ENCODE data around the gene PRKD1.

PRKD1 gene

DNA sequence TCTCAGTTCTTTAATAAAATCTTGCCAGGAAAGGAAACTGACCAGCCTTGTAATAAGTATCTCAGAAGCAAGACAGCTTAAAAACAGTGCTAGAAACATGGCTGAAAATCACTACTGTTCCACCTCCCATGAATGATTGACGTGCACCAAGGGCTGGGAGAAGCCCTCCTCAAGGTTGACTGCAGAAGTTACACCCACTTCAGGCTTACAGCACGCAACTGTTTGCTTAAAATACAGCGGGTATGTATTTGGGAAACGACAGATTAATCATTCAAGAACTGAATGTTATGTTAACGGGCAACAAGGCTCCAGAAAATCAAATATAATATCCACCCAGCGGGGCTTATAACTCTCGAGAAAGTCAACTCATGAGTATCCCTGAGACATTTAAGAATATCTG is 22.1 kb downstream of the PRKD1 start:
- H3K4me1 ChIP-seq (ENCODE audit: control insufficient read depth in 1 of 2, insufficient read depth in 1 of 2, low read depth in 1 of 2, low read length in 1 of 2) = no peaks in the 10 kb centered on the region
- no peaks in the 10 kb centered on the region for H3K36me3 ChIP-seq
- no peak overlapping the region for H3K27ac ChIP-seq
- no peak overlapping the region for H3K4me3 ChIP-seq (ENCODE audit: low read depth in 1 of 2, low read length in 1 of 2)
- no peaks in the 10 kb centered on the region for H3K9me3 ChIP-seq
- TF ChIP-seq, protein P1, sequence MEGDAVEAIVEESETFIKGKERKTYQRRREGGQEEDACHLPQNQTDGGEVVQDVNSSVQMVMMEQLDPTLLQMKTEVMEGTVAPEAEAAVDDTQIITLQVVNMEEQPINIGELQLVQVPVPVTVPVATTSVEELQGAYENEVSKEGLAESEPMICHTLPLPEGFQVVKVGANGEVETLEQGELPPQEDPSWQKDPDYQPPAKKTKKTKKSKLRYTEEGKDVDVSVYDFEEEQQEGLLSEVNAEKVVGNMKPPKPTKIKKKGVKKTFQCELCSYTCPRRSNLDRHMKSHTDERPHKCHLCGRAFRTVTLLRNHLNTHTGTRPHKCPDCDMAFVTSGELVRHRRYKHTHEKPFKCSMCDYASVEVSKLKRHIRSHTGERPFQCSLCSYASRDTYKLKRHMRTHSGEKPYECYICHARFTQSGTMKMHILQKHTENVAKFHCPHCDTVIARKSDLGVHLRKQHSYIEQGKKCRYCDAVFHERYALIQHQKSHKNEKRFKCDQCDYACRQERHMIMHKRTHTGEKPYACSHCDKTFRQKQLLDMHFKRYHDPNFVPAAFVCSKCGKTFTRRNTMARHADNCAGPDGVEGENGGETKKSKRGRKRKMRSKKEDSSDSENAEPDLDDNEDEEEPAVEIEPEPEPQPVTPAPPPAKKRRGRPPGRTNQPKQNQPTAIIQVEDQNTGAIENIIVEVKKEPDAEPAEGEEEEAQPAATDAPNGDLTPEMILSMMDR (IDR thresholded peaks at IDR 0.05) = no peak
- no peaks in the 10 kb centered on the region for H3K27me3 ChIP-seq

DNA sequence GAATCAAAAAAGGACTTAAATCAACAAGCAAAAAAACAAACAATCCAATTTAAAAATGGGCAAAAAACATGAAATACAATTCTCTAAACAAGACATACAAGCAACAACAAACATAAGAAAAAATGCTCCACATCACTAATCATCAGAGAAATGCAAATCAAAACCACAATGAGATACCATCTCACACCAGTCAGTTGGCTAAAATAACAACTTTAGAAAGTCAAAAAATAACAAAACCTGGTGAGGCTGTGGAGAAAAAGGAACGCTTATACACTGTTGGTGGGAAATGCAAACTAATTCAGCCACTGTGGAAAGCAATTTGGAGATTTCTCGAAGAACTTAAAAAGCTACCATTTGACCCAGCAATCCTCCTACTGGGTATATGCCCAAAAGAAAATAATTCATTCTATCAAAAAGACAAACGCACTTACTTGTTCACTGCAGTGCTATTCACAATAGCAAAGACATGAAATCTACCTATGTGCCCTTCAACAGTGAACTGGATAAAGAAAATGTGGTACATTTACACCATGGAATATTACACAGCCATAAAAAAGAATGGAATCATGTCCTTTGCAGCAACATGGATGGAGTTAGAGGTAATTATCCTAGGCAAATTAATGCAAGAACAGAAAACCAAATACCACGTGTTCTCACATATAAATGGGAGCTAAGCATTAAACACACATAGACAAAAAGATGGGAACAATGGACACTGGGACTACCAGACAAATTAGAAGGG is 26.9 kb downstream of the PRKD1 start:
- no peaks in the 10 kb centered on the region for H3K36me3 ChIP-seq
- no peaks in the 10 kb centered on the region for H3K4me1 ChIP-seq (ENCODE audit: control insufficient read depth in 1 of 2, insufficient read depth in 1 of 2, low read depth in 1 of 2, low read length in 1 of 2)
- no peak overlapping the region for H3K27ac ChIP-seq
- no peaks in the 10 kb centered on the region for H3K27me3 ChIP-seq
- H3K9me3 ChIP-seq = no peaks in the 10 kb centered on the region
- TF ChIP-seq, protein P1 (IDR thresholded peaks at IDR 0.05) = no peak
- H3K4me3 ChIP-seq (ENCODE audit: low read depth in 1 of 2, low read length in 1 of 2) = no peak overlapping the region

DNA sequence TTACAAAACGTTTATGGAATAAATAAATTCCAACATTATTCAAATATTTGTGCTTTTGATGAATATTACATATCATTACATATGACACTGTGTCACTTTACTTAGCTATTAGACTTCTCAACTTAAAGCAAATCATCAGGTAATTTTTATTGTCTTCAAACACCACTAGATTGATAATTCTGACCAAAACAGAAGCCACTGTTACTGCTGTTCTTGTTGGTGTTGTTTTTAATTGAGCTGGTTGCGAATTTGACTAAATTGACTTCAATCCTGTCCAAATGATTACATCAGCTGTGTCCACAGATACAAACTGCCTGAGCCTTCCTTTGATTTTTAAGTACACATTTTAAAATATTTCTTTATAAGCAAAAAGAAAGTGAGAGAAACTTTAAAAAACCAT is 29.2 kb downstream of the PRKD1 start:
- TF ChIP-seq, protein P1 (IDR thresholded peaks at IDR 0.05) = no peak

DNA sequence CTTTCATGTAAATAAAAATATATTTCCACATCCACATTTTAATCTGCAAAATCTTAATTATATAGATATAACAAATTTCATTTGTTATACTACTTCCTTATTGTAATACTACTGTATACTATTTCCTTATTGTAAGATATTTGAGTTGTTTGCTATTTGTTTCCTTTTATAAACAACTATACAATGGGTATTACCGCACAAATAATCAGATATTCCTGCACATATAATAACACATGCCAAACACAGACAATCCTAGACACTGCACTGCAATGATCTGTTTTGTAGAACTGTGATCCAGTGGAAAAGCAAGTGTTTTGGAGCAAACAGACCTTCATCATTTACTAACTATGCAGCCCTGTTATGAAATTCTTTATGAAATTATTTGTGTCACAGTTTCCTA is 30.5 kb downstream of the PRKD1 start:
- Histone ChIP-seq H3K9me3 (no peaks in the 10 kb centered on the region), H3K36me3 (no peaks in the 10 kb centered on the region), H3K4me3 (ENCODE audit: low read depth in 1 of 2, low read length in 1 of 2) (no peak overlapping the region), H3K4me1 (ENCODE audit: control insufficient read depth in 1 of 2, insufficient read depth in 1 of 2, low read depth in 1 of 2, low read length in 1 of 2) (no peaks in the 10 kb centered on the region), H3K27ac (no peak overlapping the region), H3K27me3 (no peaks in the 10 kb centered on the region)
- TF ChIP-seq, protein P1 (IDR thresholded peaks at IDR 0.05) = no peak

More for the DNA sequence above, 29.2 kb downstream of the PRKD1 start:
- no peak overlapping the region for H3K4me3 ChIP-seq (ENCODE audit: low read depth in 1 of 2, low read length in 1 of 2)
- H3K27ac ChIP-seq = no peak overlapping the region
- no peaks in the 10 kb centered on the region for H3K9me3 ChIP-seq
- H3K36me3 ChIP-seq = no peaks in the 10 kb centered on the region
- H3K27me3 ChIP-seq = no peaks in the 10 kb centered on the region
- no peaks in the 10 kb centered on the region for H3K4me1 ChIP-seq (ENCODE audit: control insufficient read depth in 1 of 2, insufficient read depth in 1 of 2, low read depth in 1 of 2, low read length in 1 of 2)

DNA sequence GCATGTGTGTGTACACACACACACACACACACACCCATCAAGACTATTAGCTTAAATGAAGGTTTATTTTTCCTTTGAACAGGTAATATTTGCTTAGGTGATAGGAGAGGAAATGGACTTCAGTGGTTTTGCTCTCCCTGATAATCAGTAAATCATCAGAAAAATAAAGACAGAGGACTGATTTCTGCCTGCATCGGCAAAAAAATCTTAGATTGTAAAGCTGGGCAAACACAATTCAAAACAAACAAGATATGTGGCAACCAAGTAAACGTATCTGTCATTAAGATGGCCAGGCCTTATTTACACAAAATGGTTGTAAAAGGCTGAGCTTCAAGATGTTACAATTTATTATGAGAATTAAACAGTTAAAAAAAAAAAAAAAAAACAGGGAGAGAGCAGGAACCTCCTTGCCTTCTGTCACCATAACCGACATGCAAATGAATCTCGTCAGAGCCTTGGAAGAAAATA is 31.3 kb downstream of the PRKD1 start:
- Histone ChIP-seq H3K36me3 (no peaks in the 10 kb centered on the region), H3K4me1 (ENCODE audit: control insufficient read depth in 1 of 2, insufficient read depth in 1 of 2, low read depth in 1 of 2, low read length in 1 of 2) (no peaks in the 10 kb centered on the region), H3K27me3 (no peaks in the 10 kb centered on the region), H3K4me3 (ENCODE audit: low read depth in 1 of 2, low read length in 1 of 2) (no peak overlapping the region), H3K9me3 (no peaks in the 10 kb centered on the region), H3K27ac (no peak overlapping the region)
- TF ChIP-seq, protein P1 (IDR thresholded peaks at IDR 0.05) = no peak
